GM21367 (cell line): ENCODE data around the gene CCDC77.
"Not testable (repeated sequence)": the region's sequence is repeated elsewhere in the genome, so short reads cannot be mapped to it uniquely, and the experiment has no call there.

Source experiments
- ATAC-seq: cut with Tn5 transposase; IDR thresholded peaks from one replicate; pipeline ENCODE4 v1.9.1; 2021; ENCODE audit not compliant: unreplicated experiment

The CCDC77 gene

GRCh38 chr12:401235-402028 is at the start of gene CCDC77:
TSS of gene CCDC77 (plus strand) at chr12:401644. CDS start at chr12:409384, 7,740 bp downstream.
- ATAC-seq = peak; percentile 87

DNA sequence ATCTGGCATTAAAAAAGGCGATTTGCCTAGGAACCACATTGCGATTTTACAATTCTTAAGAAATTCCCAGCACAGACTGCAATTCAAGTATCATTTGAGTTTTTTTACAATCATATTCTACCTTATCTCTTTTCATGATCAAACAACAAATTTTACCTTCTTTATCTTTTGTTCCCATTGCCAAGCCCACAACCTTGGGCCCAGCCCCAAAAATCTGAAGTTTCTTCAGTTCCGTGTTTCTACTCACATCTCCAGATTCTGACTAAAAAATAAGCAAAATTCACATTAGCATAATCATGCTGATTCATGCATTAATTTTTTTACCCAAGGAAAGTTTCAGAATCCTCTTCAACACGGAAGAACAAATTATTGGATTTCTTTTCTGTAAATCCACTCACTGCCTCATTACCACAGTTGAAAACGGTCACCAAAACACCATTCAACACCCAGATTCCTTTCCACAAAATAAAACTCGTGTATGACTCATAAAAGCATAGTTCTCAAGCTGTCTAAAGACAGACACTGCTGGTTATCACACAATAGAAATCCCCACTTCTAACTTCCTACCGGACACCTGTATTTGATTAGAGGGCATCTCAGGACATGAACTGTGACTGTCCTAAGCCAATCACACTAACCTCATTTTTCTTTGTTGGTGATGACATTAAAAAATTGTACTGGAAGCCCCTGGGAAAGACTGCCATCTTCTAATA is 45.0 kb upstream of the CCDC77 start:
- no peak for ATAC-seq

DNA sequence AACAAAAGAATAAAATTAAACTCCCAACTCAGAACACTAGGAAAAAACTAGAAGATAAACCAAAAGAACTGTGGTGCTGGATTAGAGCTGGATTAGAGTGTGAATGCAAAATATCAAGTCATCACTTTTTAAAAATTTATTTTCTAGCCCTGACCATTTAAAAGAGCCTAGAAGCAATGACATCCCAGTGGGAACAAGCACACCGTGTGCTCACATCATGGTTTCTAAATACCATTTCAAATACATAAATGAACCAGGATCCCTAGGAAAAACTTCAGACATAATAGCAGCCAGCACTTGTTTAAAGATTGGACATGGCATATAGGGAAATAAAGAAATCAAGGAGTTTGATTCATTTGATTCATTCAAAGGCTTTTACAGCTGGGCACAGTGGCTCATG is 42.4 kb upstream of the CCDC77 start:
- no peak for ATAC-seq

DNA sequence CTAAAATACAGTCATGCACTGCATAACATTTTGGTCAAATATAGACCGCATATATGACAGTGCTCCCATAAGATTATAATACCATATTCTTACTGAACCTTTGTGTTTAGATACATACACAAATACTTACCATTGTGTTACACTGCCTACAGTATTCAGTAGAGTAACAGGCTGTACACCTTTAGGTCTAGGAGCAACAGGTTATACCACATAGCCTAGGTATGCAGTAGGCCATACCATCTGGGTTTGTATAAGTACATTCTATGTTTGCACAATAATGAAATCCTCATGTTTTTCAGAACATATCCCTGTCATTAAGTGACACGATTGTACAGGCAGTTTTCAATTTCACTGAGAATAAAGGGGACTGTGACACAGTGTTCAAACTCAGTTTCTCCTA is 34.6 kb upstream of the CCDC77 start:
- ATAC-seq = no peak

DNA sequence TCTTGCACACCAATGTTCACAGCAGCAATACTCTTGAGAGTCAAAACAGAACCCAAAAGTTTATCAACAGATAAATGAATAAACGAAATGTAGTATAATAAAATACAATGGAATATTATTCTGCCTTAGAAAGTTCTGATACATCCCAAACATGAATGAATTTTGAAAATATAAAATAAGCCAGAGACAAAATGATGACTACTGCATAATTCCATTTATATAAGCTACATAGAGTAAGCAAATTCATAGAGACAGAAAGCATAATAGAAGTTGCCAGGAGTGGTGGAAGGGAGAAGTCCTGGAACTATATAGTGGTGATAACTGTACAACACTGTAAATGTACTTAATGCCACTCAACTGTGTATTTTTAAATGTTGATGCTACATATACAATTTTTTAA is 33.5 kb upstream of the CCDC77 start:
- ATAC-seq = no peak

- ATAC-seq = not testable (repeated sequence)
Observed at GRCh38 chr12:370739-371485, 30.5 kb upstream of the CCDC77 start.

GRCh38 chr12:386651-387050 is 14.8 kb upstream of the CCDC77 start:
- no peak for ATAC-seq

DNA sequence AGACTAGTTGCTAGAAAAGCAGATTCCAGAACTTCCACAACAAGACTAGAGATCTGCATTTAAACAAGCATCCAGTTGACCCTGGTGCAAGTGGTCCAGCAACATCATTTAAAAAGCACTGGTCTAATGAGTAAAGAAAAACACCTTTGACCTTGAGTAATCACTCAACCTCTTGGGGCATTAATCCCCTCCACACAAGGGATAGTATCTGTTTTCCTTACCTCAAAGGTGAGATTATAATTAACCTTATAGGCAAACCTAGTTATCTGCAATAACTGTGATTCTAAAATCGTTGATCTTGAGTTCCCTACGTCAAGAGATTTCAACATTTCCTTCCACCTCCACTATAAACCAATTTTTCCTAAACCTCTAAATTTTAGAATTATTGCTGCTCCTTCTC is 13.4 kb upstream of the CCDC77 start:
- no peak for ATAC-seq

DNA sequence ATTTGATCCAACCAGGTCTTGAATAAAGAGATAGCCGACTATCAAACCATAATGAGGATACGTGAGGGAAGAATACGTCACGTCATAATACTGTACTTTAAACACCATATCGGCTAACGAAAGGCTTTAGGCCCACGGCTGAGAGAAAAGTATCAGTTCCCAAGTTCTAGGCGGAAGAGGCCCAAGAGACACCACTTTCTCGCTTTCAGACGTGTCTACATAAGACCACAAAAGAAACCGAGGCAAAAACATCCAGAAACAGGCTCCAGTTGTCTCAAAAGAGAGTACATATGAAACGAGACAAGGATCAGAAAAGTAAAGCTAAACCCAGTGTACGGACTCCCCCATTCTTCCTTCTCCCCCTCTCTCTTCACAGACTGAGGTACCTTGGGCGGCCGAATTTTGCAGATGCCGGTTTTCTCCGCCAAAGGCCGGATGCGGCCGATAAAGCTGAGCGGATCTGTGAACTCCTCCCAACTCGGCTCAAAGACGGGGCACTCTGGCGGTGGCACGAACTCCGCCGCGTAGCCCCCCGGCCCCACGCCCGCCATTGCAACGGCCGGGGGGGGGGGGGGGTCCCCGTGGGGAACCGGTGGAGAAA is 12.8 kb upstream of the CCDC77 start:
- ATAC-seq = peak; percentile 24

GRCh38 chr12:389142-390096 is 12.0 kb upstream of the CCDC77 start, which contains the start of gene KDM5A:
TSS of gene KDM5A (minus strand) at chr12:389320. CDS start at chr12:389091, 229 bp downstream.
- peak; percentile 85 for ATAC-seq

DNA sequence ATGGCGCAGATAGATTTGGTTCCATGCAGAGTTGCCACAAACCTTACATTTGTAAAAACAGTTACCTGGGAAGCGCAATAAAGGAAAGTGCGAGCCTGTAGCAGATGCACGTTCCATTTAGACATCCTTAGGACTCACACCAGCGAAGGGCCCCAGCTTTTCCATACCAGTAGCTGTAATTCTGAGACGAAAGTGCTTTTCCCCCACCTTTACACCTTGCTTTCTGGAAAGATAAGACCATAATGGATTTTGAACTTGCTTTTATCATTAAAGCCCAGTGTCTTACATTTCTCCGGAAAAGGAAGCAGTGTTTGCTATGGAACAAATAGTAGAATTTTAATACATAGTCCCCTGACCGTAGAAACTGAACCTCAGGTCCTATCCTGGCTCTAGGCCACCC is 616 bp upstream of the CCDC77 start:
- ATAC-seq = no peak

DNA sequence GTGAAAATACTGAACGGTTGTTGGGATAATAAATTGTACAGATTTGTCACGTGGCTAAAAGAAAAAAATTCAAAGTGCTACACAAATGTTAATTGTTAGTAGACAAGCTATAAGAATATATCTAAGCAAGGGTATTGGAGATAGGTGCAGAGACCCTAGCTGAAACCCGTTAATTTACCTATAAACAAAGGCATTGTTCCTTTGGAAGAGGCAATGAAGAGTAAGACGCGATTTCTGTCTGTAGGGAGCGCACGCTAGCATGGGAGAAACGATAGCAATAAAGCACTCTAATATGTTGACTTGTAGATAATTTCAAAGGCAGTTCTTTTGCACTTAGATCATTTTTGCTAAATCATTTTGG is 565 bp downstream of the CCDC77 start:
- ATAC-seq = no peak

- ATAC-seq = no peak
Observed at GRCh38 chr12:414859-415258, 13.4 kb downstream of the CCDC77 start.

DNA sequence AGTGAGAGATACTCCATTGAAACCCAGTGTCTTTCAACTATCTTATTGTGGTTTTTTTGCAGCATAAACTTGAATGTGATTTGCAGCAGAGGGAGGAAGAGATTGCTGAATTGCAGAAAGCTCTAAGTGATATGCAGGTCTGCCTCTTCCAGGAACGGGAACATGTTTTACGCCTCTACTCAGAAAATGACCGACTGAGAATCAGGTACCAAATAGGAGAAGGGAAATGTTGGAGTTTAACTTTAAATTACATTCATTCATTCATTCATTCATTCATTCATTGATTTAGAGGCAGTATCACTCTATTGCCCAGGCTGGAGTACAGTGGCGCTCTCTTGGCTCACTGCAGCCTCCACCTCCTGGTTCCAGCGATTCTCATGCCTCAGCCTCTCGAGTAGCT is 17.0 kb downstream of the CCDC77 start:
- ATAC-seq = no peak

- ATAC-seq = no peak
Observed at GRCh38 chr12:422526-422925, 21.1 kb downstream of the CCDC77 start.

- ATAC-seq = not testable (repeated sequence)
Observed at GRCh38 chr12:435737-436136, 34.3 kb downstream of the CCDC77 start.

DNA sequence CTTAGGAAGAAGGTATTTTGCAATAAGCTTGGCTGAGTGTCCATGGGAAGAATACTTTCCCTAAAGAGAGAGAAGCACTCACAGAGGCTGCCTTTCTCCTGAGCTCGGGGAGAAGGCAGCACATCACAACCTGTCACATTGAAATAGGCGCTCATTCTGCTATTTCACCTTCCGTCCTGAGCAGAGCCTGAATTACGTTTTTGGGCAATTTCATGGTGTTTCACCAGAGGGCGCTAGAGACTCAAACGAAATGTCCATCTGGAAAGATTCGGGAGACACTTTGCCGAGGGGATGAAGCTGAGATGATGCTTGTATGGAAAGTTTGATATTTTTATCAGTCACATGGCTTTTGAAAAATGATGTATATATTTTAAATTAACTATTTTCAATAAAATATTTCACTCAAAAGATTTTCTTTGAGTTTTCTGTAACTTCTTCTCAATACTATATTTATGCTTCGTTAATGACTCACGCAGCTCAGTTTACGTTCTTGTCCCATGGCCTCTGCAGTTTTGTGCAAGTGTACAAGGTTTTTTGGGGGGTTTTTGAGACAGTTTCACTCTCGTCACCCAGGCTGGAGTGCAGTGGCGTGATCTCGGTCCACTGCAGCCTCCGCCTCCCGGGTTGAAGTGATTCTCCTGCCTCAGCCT is 40.9 kb downstream of the CCDC77 start:
- ATAC-seq = no peak

GRCh38 chr12:447141-447540 is 45.7 kb downstream of the CCDC77 start:
- no peak for ATAC-seq

- ATAC-seq = no peak
Observed at GRCh38 chr12:449203-449602, 47.8 kb downstream of the CCDC77 start.

- ATAC-seq = no peak
Observed at GRCh38 chr12:450438-450837, 49.0 kb downstream of the CCDC77 start.
